GM18499 (cell line): Measurements from ENCODE around the gene P2RY8.
"Not testable (repeated sequence)": the region's sequence is repeated elsewhere in the genome, so short reads cannot be mapped to it uniquely, and the experiment has no call there.

ENCODE experiments used
- ATAC-seq: cut with Tn5 transposase; IDR thresholded peaks from one replicate; pipeline ENCODE4 v1.9.1; 2021; ENCODE audit warnings: moderate number of reproducible peaks; ENCODE audit not compliant: insufficient read depth, unreplicated experiment

P2RY8 gene

GRCh38 chrX:1521459-1521956 lies 15.5 kb downstream of the P2RY8 start:
- ATAC-seq, result peak; percentile 80

GRCh38 chrX:1520350-1520749 lies 16.6 kb downstream of the P2RY8 start:
- no peak for ATAC-seq

GRCh38 chrX:1519022-1519497 lies 17.9 kb downstream of the P2RY8 start:
- no peak for ATAC-seq

GRCh38 chrX:1518512-1518911 lies 18.5 kb downstream of the P2RY8 start:
- no peak for ATAC-seq

- ATAC-seq, result no peak
These were observed 20.3 kb downstream of the P2RY8 start for GRCh38 chrX:1516596-1517104.

GRCh38 chrX:1511829-1512228 lies 25.2 kb downstream of the P2RY8 start:
- no peak for ATAC-seq

- no peak for ATAC-seq
These were observed 25.8 kb downstream of the P2RY8 start for GRCh38 chrX:1511150-1511549.

- peak; percentile 63 for ATAC-seq
These were observed 29.2 kb downstream of the P2RY8 start for GRCh38 chrX:1507511-1508463.

GRCh38 chrX:1506916-1507315 lies 30.1 kb downstream of the P2RY8 start:
- ATAC-seq, result no peak

- ATAC-seq, result no peak
These were observed 34.1 kb downstream of the P2RY8 start for GRCh38 chrX:1502853-1503252.

- ATAC-seq, result no peak
These were observed 34.7 kb downstream of the P2RY8 start for GRCh38 chrX:1502241-1502640.

- peak; percentile 69 for ATAC-seq
These were observed 36.0 kb downstream of the P2RY8 start for GRCh38 chrX:1500701-1501624.

GRCh38 chrX:1496076-1496475 lies 40.9 kb downstream of the P2RY8 start:
- ATAC-seq, result no peak

GRCh38 chrX:1493877-1494510 lies 43.0 kb downstream of the P2RY8 start:
- ATAC-seq, result peak; percentile 58

- no peak for ATAC-seq
These were observed 43.6 kb downstream of the P2RY8 start for GRCh38 chrX:1493412-1493811.

GRCh38 chrX:1492421-1493012 lies 44.5 kb downstream of the P2RY8 start:
- no peak for ATAC-seq

GRCh38 chrX:1491851-1492349 lies 45.1 kb downstream of the P2RY8 start:
- ATAC-seq, result peak; percentile 46

- not testable (repeated sequence) for ATAC-seq
These were observed 45.7 kb downstream of the P2RY8 start for GRCh38 chrX:1491248-1491647.

- not testable (repeated sequence) for ATAC-seq
These were observed 46.3 kb downstream of the P2RY8 start for GRCh38 chrX:1490723-1491122.
